ENCODE data around the gene TRIM7.

- TF ChIP-seq CTCF (optimal IDR thresholded peaks at IDR 0.05 in 1 of 3, IDR thresholded peaks at IDR 0.05 in 1 of 3, conservative IDR thresholded peaks at IDR 0.05 in 1 of 3; ENCODE audit: extremely low read depth in 1 of 3, insufficient read depth in 2 of 3, low read length in 3 of 3) (no peak), EZH2 (IDR thresholded peaks at IDR 0.05; ENCODE audit: low read length) (no peak)
Measured at GRCh38 chr5:181221792-181222629, 17.0 kb upstream of the TRIM7 start.

Data from keratinocyte (primary cell).